T-cell (primary cell): Measurements from ENCODE around the gene SMC1B. TPM values are rescaled to one million over a fixed set of nuclear protein-coding genes. Genes with fewer than 3 reads are reported as not detected.
A peak's percentile ranks its signal among the peaks of the same experiment; 100 is the strongest.
"Not testable (repeated sequence)": the region's sequence is repeated elsewhere in the genome, so short reads cannot be mapped to it uniquely, and the experiment has no call there.

Experiments used
- ATAC-seq, 4 experiments: fragments of 200-7000 bp in 3 of 4; fragments of 150-1000 bp in 1 of 4; cut with Tn5 transposase; replicated peaks in 1 of 4; 1 replicate in 3 of 4; 2 replicates in 1 of 4; pipeline ENCODE4 v1.10.0; 2021; ENCODE audit warnings: moderate library complexity in 3 of 4, mild to moderate bottlenecking in 2 of 4, moderate number of reproducible peaks in 1 of 4
- CTCF ChIA-PET, 2 donors: fragments of 300-600 bp; sonication (Branson Sonifier 250); formaldehyde crosslinking; loops; one replicate each; lab custom pipeline; 2022; ENCODE audit warnings: antibody characterized with exemption in 2 of 2; lab: Charles Lee
- POLR2A ChIA-PET, 2 donors: fragments of 300-600 bp; sonication (Branson Sonifier 250); formaldehyde crosslinking; loops; one replicate each; lab custom pipeline; 2022; ENCODE audit warnings: antibody characterized with exemption in 2 of 2; lab: Charles Lee
- DNase-seq, 35 experiments: peaks; one replicate each; pipeline versions ENCODE4 v3.0.0 to v3.0.0-alpha.2; 2013 to 2023
- H3K27ac ChIP-seq: one replicate; pipeline ENCODE4 v1.5.1; 2013; ENCODE audit warnings: low read length
- H3K27me3 ChIP-seq, 2 experiments: replicated peaks in 1 of 2; 1 replicate in 1 of 2; 2 replicates in 1 of 2; pipeline versions ENCODE4 v1.6.1 to v1.7.0; 2013; ENCODE audit warnings: low read length in 1 of 2, mixed read lengths in 1 of 2; ENCODE audit not compliant: control insufficient read depth in 2 of 2, insufficient read depth in 2 of 2; ENCODE audit errors: extremely low read depth in 1 of 2
- H3K36me3 ChIP-seq, 2 donors: 1 replicate in 1 of 2; 2 replicates in 1 of 2; pipeline versions ENCODE4 v1.6.1 to v1.7.0; 2013; ENCODE audit warnings: low read length in 1 of 2; ENCODE audit not compliant: control insufficient read depth in 2 of 2, insufficient read depth in 1 of 2; ENCODE audit errors: extremely low read depth in 1 of 2
- H3K4me1 ChIP-seq, 2 experiments: 1 replicate in 1 of 2; 2 replicates in 1 of 2; pipeline versions ENCODE4 v1.6.1 to v1.7.0; 2013; ENCODE audit warnings: low read length in 2 of 2, mixed read lengths in 1 of 2; ENCODE audit not compliant: insufficient read depth in 2 of 2, control insufficient read depth in 1 of 2; ENCODE audit errors: extremely low read depth in 1 of 2
- H3K4me3 ChIP-seq, 2 donors: 1 replicate in 1 of 2; 2 replicates in 1 of 2; pipeline versions ENCODE4 v1.5.1 to v1.7.0; 2013; ENCODE audit warnings: mild to moderate bottlenecking in 2 of 2, low read length in 1 of 2, moderate library complexity in 1 of 2; ENCODE audit not compliant: control insufficient read depth in 1 of 2; ENCODE audit errors: extremely low read depth in 1 of 2
- H3K9me3 ChIP-seq: 2 replicates; pipeline ENCODE4 v1.7.0; 2013
- H3K27ac Mint-ChIP-seq, 2 donors: one replicate each; pipeline ENCODE4 v1.8.0; 2020 to 2021; ENCODE audit warnings: mild to moderate bottlenecking in 2 of 2, mixed read lengths in 2 of 2
- H3K27me3 Mint-ChIP-seq, 2 donors: one replicate each; pipeline ENCODE4 v1.8.0; 2021 to 2022; ENCODE audit warnings: mixed read lengths in 2 of 2
- H3K36me3 Mint-ChIP-seq: one replicate; pipeline ENCODE4 v1.8.0; 2021; ENCODE audit warnings: mixed read lengths
- H3K4me1 Mint-ChIP-seq, 3 donors: one replicate each; pipeline ENCODE4 v1.8.0; 2020 to 2022; ENCODE audit warnings: mixed read lengths in 3 of 3, mild to moderate bottlenecking in 1 of 3
- H3K4me3 Mint-ChIP-seq, 3 donors: one replicate each; pipeline ENCODE4 v1.8.0; 2020 to 2022; ENCODE audit warnings: mild to moderate bottlenecking in 3 of 3, mixed read lengths in 3 of 3, moderate library complexity in 3 of 3
- H3K9me3 Mint-ChIP-seq, 3 donors: one replicate each; pipeline ENCODE4 v1.8.0; 2020 to 2022; ENCODE audit warnings: mixed read lengths in 3 of 3
- WGBS: methylation state at CpG from one replicate; pipeline ENCODE4 v1.1.5; 2013; ENCODE audit warnings: missing lambda C conversion rate; ENCODE audit not compliant: insufficient coverage; 5-methylcytosine and 5-hydroxymethylcytosine counted together
- total RNA-seq, 35 experiments: library from RNA in 6 of 35; stranded (reverse) in 6 of 35; fragments of 120-200 nt in 1 of 35; gene quantifications; one replicate each; pipeline versions ENCODE4 v1.2.1 to v1.2.4 and lab custom pipeline; 2013 to 2026

The SMC1B gene
- total RNA-seq, 5 donors from 2014 or later (not counting 1 experiment from before 2014, with no cell fraction given): 0.06 to 0.12 (median 0.06) TPM; not detected in 2

GRCh38 chr22:45352757-45353156 lies 60.6 kb downstream of the SMC1B start:
- H3K36me3 Mint-ChIP-seq, H3K27me3 Mint-ChIP-seq, POLR2A ChIA-PET, ATAC-seq, H3K27ac ChIP-seq, H3K9me3 ChIP-seq, H3K27ac Mint-ChIP-seq, H3K4me3 ChIP-seq, H3K9me3 Mint-ChIP-seq, CTCF ChIA-PET, H3K4me3 Mint-ChIP-seq, H3K36me3 ChIP-seq, H3K27me3 ChIP-seq, DNase-seq: not testable (repeated sequence)
- H3K4me1 ChIP-seq: peaks cover 0 to 16% of the 10 kb centered on the region in 2 experiments
- peaks cover 9 to 22% (median 16%) of the 10 kb centered on the region in 3 donors for H3K4me1 Mint-ChIP-seq
- no CpG with 5 or more reads among the region's 5 CpGs for WGBS

- H3K4me3 Mint-ChIP-seq: no peak overlapping the region
- H3K36me3 Mint-ChIP-seq: no peaks in the 10 kb centered on the region
- Histone ChIP-seq H3K9me3 (no peaks in the 10 kb centered on the region), H3K36me3 (no peaks in the 10 kb centered on the region), H3K27ac (no peak overlapping the region), H3K27me3 (no peaks in the 10 kb centered on the region), H3K4me3 (no peak overlapping the region), H3K4me1 (peaks cover 0 to 16% of the 10 kb centered on the region in 2 experiments)
- no peaks in the 10 kb centered on the region for H3K27me3 Mint-ChIP-seq
- DNase-seq (no peak), ATAC-seq (no peak)
- WGBS: no CpG with 5 or more reads among the region's 1 CpG
- ChIA-PET POLR2A (interaction anchor here in 1 of 2 donors (0.7 kb wide), 1 partner anchor 38 kb away, joined by 3 read pairs; no protein-coding TSS in a partner anchor), CTCF (no interaction called here)
- no peak overlapping the region for H3K27ac Mint-ChIP-seq
- peaks cover 9 to 22% (median 16%) of the 10 kb centered on the region in 3 donors for H3K4me1 Mint-ChIP-seq
- H3K9me3 Mint-ChIP-seq: no peaks in the 10 kb centered on the region
Measured at GRCh38 chr22:45351956-45352355, 61.4 kb downstream of the SMC1B start.

GRCh38 chr22:45349916-45350315 lies 63.5 kb downstream of the SMC1B start:
- H3K27ac Mint-ChIP-seq: no peak overlapping the region
- Histone ChIP-seq H3K36me3 (peaks cover 0 to 13% of the 10 kb centered on the region in 2 donors), H3K4me1 (peaks cover 0 to 14% of the 10 kb centered on the region in 2 experiments), H3K9me3 (no peaks in the 10 kb centered on the region), H3K27ac (no peak overlapping the region), H3K27me3 (no peaks in the 10 kb centered on the region), H3K4me3 (no peak overlapping the region)
- no peak for DNase-seq
- WGBS: no CpG with 5 or more reads among the region's 3 CpGs
- H3K4me1 Mint-ChIP-seq: peaks cover 8 to 14% (median 9%) of the 10 kb centered on the region in 3 donors
- POLR2A ChIA-PET: no interaction called here
- peaks cover 7% of the 10 kb centered on the region for H3K36me3 Mint-ChIP-seq
- no peaks in the 10 kb centered on the region for H3K27me3 Mint-ChIP-seq
- no peaks in the 10 kb centered on the region for H3K9me3 Mint-ChIP-seq
- CTCF ChIA-PET: no interaction called here
- no peak overlapping the region for H3K4me3 Mint-ChIP-seq
- no peak for ATAC-seq

- WGBS: 92% methylated on average over 3 of the region's 5 CpGs
- Mint-ChIP-seq H3K9me3 (no peaks in the 10 kb centered on the region), H3K4me3 (no peak overlapping the region), H3K27ac (peak overlapping the region in 1 of 2 donors; percentile 20), H3K4me1 (peaks cover 4 to 26% (median 22%) of the 10 kb centered on the region in 3 donors), H3K36me3 (peaks cover 32% of the 10 kb centered on the region), H3K27me3 (no peaks in the 10 kb centered on the region)
- Histone ChIP-seq H3K9me3 (no peaks in the 10 kb centered on the region), H3K27ac (no peak overlapping the region), H3K27me3 (no peaks in the 10 kb centered on the region), H3K36me3 (peaks cover 4 to 51% of the 10 kb centered on the region in 2 donors), H3K4me3 (no peak overlapping the region), H3K4me1 (peaks cover 12 to 17% of the 10 kb centered on the region in 2 experiments)
- POLR2A ChIA-PET: no interaction called here
- DNase-seq: no peak
- CTCF ChIA-PET: no interaction called here
- ATAC-seq: no peak
Measured at GRCh38 chr22:45344334-45344733, 69.1 kb downstream of the SMC1B start.

- Mint-ChIP-seq H3K27me3 (no peaks in the 10 kb centered on the region), H3K4me1 (peaks cover 4 to 29% (median 22%) of the 10 kb centered on the region in 3 donors), H3K4me3 (no peak overlapping the region), H3K36me3 (peaks cover 39% of the 10 kb centered on the region), H3K27ac (peak overlapping the region in 1 of 2 donors; percentile 59), H3K9me3 (no peaks in the 10 kb centered on the region)
- WGBS: 98% methylated on average over 6 of the region's 8 CpGs
- ATAC-seq (no peak), DNase-seq (no peak)
- Histone ChIP-seq H3K27me3 (no peaks in the 10 kb centered on the region), H3K9me3 (no peaks in the 10 kb centered on the region), H3K4me1 (peaks cover 12 to 17% of the 10 kb centered on the region in 2 experiments), H3K27ac (no peak overlapping the region), H3K4me3 (no peak overlapping the region), H3K36me3 (peaks cover 4 to 59% of the 10 kb centered on the region in 2 donors)
- CTCF ChIA-PET: interaction anchor here (0.6 to 0.7 kb wide), 2 partner anchors 37 to 922 kb away, joined by 5 to 8 read pairs; no protein-coding TSS in a partner anchor
- POLR2A ChIA-PET: no interaction called here
Measured at GRCh38 chr22:45343143-45343542, 70.3 kb downstream of the SMC1B start.

- H3K27ac ChIP-seq: peak overlapping the region; percentile 31
Measured at GRCh38 chr22:45341498-45341897, 71.9 kb downstream of the SMC1B start.

More at GRCh38 chr22:45341498-45341897, 71.9 kb downstream of the SMC1B start:
- 12% methylated on average over 5 of the region's 6 CpGs for WGBS
- DNase-seq (peak in 23 of 35 experiments; percentile 12 to 82 (median 67)), ATAC-seq (peak in 3 of 4 experiments; percentile 88 to 99 (median 96))
- peak overlapping the region in 1 of 3 donors; percentile 66 for H3K4me3 Mint-ChIP-seq
- H3K36me3 Mint-ChIP-seq: peaks cover 50% of the 10 kb centered on the region
- CTCF ChIA-PET: interaction anchor here in 1 of 2 donors (0.6 kb wide), 1 partner anchor 33 kb away, joined by 3 read pairs; no protein-coding TSS in a partner anchor
- no peaks in the 10 kb centered on the region for H3K9me3 Mint-ChIP-seq
- POLR2A ChIA-PET: interaction anchor here (0.7 to 0.8 kb wide), 2 partner anchors 22 to 692 kb away, joined by 3 read pairs; no protein-coding TSS in a partner anchor
- Histone ChIP-seq H3K9me3 (no peaks in the 10 kb centered on the region), H3K4me1 (peaks cover 19 to 25% of the 10 kb centered on the region in 2 experiments), H3K27me3 (no peaks in the 10 kb centered on the region), H3K36me3 (peaks cover 4 to 70% of the 10 kb centered on the region in 2 donors), H3K4me3 (no peak overlapping the region)
- no peaks in the 10 kb centered on the region for H3K27me3 Mint-ChIP-seq
- peak overlapping the region; percentile 77 to 89 for H3K27ac Mint-ChIP-seq
- H3K4me1 Mint-ChIP-seq: peaks cover 13 to 45% (median 33%) of the 10 kb centered on the region in 3 donors
